HG02642 (cell line): ENCODE data around the gene RHEBL1.

Experiments used
- ATAC-seq: cut with Tn5 transposase; IDR thresholded peaks from one replicate; pipeline ENCODE4 v1.9.1; 2021; ENCODE audit warnings: mild to moderate bottlenecking; ENCODE audit not compliant: unreplicated experiment, poor library complexity

RHEBL1 gene

DNA sequence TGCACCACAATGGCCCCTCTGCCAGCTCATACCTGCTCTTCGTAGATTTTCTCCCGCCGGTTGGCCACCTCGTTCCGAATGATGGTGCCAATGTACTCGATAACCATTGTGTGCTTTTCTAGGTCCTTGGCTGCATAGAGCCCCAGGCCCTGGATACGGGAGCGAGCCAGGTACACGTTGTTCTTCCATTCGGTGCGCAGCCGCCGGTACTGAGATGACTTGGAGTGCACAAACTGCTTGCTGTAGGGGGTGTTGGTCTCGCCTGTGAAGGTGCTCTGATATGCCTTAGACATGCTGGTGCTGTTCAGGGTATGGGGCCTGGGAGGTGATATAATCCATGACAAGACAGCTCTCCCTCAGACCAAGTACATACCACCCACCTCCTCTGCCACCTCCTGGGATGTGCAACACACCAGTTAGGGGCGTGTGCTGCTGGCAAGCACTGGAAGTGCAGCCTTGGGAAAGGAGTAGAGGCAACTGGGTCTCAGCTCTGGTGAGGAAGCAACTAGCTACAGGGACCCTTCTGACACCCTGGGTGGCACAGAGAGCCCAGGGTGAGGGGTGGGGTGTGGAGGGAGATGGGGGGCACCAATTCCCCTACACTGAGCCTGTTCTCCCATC lies 47.1 kb downstream of the RHEBL1 start:
- no peak for ATAC-seq

DNA sequence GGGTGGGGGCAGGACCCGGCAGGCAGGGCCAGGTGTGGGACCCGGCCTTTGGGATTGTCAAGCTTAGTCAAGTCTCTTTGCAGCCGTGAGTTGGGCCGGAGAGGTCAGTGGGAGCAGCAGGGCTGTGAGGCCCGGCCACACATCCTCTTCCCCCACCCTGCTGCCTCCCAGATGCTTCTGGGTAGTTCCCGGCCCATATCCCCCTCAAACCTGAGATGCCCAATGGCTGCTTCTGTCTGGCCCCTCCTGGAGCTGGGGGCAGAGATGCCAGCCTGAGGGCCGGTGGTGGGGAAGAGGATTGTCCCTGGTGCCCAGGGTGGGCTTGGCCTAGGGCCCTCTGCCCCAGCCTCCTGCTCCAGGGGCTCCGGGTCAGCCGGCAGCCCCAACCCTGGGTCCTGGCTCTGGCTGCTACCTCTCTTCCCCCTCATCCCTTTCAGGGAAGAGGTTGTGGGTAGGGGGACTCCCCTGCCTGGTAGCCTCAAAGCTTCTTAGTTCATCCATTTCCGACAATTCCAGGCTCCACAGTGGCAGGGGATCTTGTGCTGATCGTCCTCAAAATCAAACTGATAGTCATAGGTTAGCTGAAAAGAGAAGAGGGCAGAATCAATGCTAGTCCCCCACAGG lies 48.4 kb downstream of the RHEBL1 start:
- no peak for ATAC-seq

DNA sequence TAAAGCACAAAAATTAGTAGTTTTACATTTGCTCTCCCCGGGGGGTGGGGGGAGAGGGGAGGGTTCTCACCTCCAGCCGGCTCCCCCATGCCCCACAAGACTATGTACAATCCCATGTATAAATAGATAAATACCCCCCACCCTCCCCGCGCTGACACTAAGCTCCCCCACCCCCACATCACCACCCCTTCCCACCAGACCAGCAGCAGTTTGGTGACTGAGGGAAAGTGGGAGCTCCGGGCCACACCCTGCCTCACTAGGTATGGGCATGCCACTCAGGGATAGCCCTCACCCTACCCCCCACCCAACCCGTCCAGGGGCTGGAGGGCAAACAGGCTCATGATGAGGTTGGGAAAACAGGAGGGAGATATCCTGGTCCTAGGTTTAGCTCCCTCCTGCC lies 49.3 kb downstream of the RHEBL1 start:
- no peak for ATAC-seq

DNA sequence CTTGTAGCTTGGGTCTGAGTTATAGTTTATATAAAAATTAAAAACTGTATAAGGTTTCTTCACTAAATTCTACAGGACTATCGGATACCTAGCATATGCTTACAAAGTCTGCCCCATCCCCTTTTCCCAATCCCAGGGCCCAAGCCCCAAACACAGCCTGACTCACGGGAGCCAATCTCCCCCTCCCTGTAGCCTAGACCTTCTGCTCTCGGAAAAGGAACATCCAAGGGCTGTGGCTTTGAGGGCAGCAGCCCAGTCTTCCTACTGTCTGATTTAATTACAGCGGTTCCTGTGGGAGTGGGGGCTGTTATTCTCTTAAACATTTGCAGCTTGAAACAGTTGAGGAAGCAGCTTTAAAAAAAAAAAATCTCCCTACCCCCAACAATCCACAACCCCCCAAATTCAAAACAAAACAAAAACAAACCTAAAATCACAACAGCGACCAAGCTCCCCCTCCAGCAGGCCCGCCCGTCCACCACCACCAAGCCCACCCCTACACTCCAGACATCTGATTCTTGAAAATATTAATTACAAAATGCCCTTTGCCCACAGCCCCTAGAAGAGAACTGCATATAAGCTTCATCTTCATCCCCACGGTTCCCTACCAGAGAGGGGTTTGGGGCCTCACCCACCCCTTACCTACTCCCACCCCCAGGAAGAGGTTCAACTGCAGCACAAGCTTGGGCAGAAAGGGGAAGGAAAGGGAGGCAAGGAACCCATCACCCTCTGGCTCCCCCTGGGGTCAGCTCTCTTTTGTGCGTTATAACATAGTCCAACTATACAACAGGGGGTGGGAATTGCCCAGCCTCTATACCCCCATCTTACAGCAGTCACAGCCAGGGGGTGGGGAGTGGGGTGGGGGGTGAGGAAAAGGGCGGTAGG lies 50.1 kb downstream of the RHEBL1 start:
- no peak for ATAC-seq

DNA sequence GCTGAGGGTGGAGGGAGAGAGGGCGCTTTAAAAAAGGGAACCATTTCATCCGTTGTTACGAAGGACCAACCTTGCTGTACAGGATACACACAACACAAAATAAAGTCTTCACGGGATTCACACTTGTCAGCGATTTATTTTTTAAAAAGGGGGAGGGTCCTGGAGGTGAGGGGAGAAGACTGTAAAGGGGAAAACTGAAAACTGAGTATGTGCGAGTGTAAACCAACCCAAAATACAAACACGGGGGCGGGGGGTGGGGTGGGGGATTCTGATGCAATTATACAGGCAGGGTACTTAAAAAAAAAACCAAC lies 50.7 kb downstream of the RHEBL1 start:
- ATAC-seq = peak; percentile 23

DNA sequence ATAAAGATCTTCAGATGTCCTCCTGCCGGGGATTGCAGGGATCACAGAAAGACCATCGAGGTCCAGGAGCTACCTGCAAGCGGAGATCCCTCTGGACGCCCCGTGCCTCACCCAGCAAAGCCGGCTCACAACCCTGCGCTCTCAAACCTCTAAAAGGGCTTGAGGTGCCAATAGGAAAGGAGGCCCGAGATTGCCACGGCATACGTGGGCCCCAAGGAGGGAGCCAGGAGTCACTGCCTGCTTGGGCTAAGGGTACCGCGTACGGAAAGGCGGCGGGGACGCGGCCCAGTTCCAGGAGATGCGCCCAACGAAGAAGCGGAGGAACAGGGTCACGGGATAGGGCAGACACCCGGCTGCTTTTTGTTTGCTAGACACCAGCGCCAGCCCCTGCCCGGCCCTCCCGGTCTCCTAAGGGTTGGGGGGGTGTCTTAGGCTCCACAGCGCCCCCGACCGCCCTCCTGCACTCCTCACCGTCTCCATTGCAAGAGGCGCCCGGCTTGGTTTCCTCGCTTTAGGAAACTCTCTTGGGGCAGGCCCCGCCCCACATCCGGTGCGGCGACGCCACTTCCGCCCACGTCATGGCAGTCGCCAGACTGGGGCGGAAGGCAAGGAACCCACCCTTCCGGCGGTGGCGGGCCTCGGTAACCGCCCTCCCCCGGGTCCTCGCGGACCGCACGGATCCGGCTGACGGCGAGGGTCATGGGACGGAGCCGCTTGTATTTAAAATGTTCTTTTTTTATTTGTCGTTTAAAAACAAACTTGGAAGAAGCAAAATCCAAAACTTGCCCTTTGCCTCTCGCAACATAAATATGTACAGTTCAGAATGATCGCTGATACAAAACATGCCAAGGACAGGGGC lies 51.3 kb downstream of the RHEBL1 start, which contains the start of gene PRKAG1:
TSS of gene PRKAG1 (minus strand) at position 516 of the 859 bp plus-strand sequence. CDS start at position 480, 36 bp downstream.
- peak; percentile 87 for ATAC-seq

DNA sequence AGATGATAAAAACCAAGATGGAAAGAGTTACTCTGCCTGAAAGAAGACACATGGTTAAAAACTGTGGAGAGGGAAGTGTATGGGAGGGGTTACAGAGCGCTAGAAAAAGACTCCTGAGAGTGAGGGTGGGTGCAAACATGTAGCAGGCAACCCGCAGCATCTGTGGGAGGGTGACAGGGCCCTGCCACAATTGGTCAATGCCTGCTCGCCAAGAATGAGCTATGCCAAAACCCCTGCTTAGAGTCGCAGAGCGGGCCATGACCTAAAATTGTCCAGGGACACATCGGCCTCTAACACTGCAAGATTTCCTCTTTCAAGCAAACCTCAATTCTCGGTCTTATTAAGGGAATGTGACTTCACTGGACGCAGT lies 51.9 kb downstream of the RHEBL1 start:
- ATAC-seq = peak; percentile 10

DNA sequence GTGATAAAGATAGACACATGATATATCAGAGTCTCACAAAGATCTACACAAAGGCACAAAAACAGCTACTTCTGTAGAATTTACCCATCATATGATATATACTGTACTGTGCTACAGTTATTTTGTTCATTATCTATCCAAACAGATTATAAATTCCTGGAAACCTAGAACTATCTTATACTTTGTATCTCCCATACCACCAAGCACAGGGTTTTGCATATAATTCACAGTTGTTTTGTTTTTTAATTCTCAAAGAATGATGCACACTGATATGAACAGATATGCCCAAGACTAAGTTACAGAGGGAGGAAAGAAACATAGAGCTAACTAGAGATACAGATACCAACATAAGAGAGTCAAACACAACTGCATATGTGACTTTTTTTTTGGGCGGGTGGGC lies 54.6 kb downstream of the RHEBL1 start:
- ATAC-seq = no peak
